GM21576 (cell line): ENCODE measurements around the gene HOXB9.

ENCODE experiments used
- ATAC-seq: cut with Tn5 transposase; IDR thresholded peaks from one replicate; pipeline ENCODE4 v1.9.1; 2021; ENCODE audit warnings: mild to moderate bottlenecking, moderate library complexity; ENCODE audit not compliant: unreplicated experiment

The HOXB9 gene

GRCh38 chr17:48625495-48626244 lies 488 bp downstream of the HOXB9 start:
- ATAC-seq = no peak

- no peak for ATAC-seq
Observed at GRCh38 chr17:48624544-48625494, 1.3 kb downstream of the HOXB9 start.

- no peak for ATAC-seq
Observed at GRCh38 chr17:48624118-48624517, 2.0 kb downstream of the HOXB9 start.

- no peak for ATAC-seq
Observed at GRCh38 chr17:48623583-48623982, 2.6 kb downstream of the HOXB9 start.

GRCh38 chr17:48622857-48623256 lies 3.3 kb downstream of the HOXB9 start:
- ATAC-seq = no peak

GRCh38 chr17:48621410-48622392 lies 4.5 kb downstream of the HOXB9 start:
- no peak for ATAC-seq

GRCh38 chr17:48620461-48621139 lies 5.6 kb downstream of the HOXB9 start:
- ATAC-seq = no peak

GRCh38 chr17:48619826-48620449 lies 6.2 kb downstream of the HOXB9 start:
- ATAC-seq = no peak

- no peak for ATAC-seq
Observed at GRCh38 chr17:48618256-48618896, 7.8 kb downstream of the HOXB9 start.

- no peak for ATAC-seq
Observed at GRCh38 chr17:48617471-48618255, 8.5 kb downstream of the HOXB9 start.

- no peak for ATAC-seq
Observed at GRCh38 chr17:48616717-48617470, 9.3 kb downstream of the HOXB9 start.

GRCh38 chr17:48615963-48616716 lies 10.0 kb downstream of the HOXB9 start:
- ATAC-seq = no peak

- no peak for ATAC-seq
Observed at GRCh38 chr17:48615047-48615962, 10.9 kb downstream of the HOXB9 start, which contains the start of gene HOXB8. Gene HOXB8 (minus strand): TSS chr17:48615292. CDS start chr17:48614704, 588 bp downstream.

GRCh38 chr17:48613862-48614694 lies 12.1 kb downstream of the HOXB9 start:
- no peak for ATAC-seq
